Retinal pigment epithelial cell (primary cell): ENCODE data around the gene PTPRK.

Experiments used
- DNase-seq: peaks from one replicate; pipeline ENCODE4 v3.0.0-alpha.2; 2010; ENCODE audit warnings: low read depth
- H3K4me3 ChIP-seq: 2 replicates; pipeline ENCODE4 v1.5.1; 2011; ENCODE audit warnings: mild to moderate bottlenecking, low read length, control low read depth, moderate library complexity
- TF ChIP-seq, protein P1 (sequence below): conservative IDR thresholded peaks from 2 replicates; pipeline ENCODE4 v1.5.1; 2011; ENCODE audit warnings: low read depth, low read length, control low read depth, inconsistent platforms

The PTPRK gene

GRCh38 chr6:128076843-128077242 is 443.6 kb downstream of the PTPRK start:
- TF ChIP-seq, protein P1, sequence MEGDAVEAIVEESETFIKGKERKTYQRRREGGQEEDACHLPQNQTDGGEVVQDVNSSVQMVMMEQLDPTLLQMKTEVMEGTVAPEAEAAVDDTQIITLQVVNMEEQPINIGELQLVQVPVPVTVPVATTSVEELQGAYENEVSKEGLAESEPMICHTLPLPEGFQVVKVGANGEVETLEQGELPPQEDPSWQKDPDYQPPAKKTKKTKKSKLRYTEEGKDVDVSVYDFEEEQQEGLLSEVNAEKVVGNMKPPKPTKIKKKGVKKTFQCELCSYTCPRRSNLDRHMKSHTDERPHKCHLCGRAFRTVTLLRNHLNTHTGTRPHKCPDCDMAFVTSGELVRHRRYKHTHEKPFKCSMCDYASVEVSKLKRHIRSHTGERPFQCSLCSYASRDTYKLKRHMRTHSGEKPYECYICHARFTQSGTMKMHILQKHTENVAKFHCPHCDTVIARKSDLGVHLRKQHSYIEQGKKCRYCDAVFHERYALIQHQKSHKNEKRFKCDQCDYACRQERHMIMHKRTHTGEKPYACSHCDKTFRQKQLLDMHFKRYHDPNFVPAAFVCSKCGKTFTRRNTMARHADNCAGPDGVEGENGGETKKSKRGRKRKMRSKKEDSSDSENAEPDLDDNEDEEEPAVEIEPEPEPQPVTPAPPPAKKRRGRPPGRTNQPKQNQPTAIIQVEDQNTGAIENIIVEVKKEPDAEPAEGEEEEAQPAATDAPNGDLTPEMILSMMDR = no peak
- no peak for DNase-seq
- H3K4me3 ChIP-seq = no peak overlapping the region

DNA sequence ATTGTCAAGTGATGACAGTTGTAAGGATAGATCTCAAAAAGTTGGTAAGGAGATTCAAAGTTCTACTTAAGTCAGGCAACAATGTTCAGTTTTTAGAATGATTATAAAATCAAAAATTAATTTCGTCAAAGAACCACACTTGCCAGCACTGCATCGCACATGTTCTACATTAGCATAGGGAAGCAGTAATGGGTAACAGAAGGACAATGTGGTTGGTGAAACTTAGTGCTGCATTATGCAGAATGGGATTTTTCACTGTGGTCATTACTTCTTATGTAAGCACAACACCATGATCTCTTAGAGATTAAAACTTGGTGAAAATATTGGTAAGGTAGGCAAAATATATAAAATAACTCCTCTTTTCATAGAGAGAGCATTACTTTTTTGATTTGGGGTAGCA is 445.8 kb downstream of the PTPRK start:
- TF ChIP-seq, protein P1 = no peak
- no peak overlapping the region for H3K4me3 ChIP-seq
- no peak for DNase-seq

- TF ChIP-seq, protein P1 = no peak
- DNase-seq = no peak
- no peak overlapping the region for H3K4me3 ChIP-seq
Measured at GRCh38 chr6:128073389-128073788, 447.0 kb downstream of the PTPRK start.

GRCh38 chr6:128071212-128071611 is 449.2 kb downstream of the PTPRK start:
- no peak overlapping the region for H3K4me3 ChIP-seq
- TF ChIP-seq, protein P1 = no peak
- DNase-seq = no peak

GRCh38 chr6:128070406-128070805 is 450.0 kb downstream of the PTPRK start:
- no peak for DNase-seq
- TF ChIP-seq, protein P1 = no peak
- no peak overlapping the region for H3K4me3 ChIP-seq

- TF ChIP-seq, protein P1 = no peak
- H3K4me3 ChIP-seq = no peak overlapping the region
- no peak for DNase-seq
Measured at GRCh38 chr6:128069188-128069587, 451.2 kb downstream of the PTPRK start.

GRCh38 chr6:128068119-128068479 is 452.3 kb downstream of the PTPRK start:
- DNase-seq = no peak
- TF ChIP-seq, protein P1 = no peak
- H3K4me3 ChIP-seq = no peak overlapping the region
